Neuronal stem cell (in vitro differentiated cells): ENCODE results near the gene CENPP.

Source experiments
- DNase-seq: peaks from one replicate; pipeline ENCODE4 v3.0.0-alpha.2; 2013; ENCODE audit warnings: low spot score
- H2AFZ ChIP-seq: one replicate; pipeline ENCODE4 v1.6.1; 2013; ENCODE audit warnings: mild to moderate bottlenecking, low read length, inconsistent platforms
- H2AK5ac ChIP-seq: 2 replicates; pipeline ENCODE4 v1.6.1; 2013; ENCODE audit warnings: low read depth, mild to moderate bottlenecking, inconsistent platforms, low read length, moderate library complexity, mixed read lengths
- H2BK120ac ChIP-seq: 2 replicates; pipeline ENCODE4 v1.6.1; 2013; ENCODE audit warnings: low read depth, mild to moderate bottlenecking, inconsistent platforms, low read length, moderate library complexity, mixed read lengths
- H2BK12ac ChIP-seq: one replicate; pipeline ENCODE4 v1.6.1; 2013; ENCODE audit warnings: low read length, inconsistent platforms
- H2BK15ac ChIP-seq: 2 replicates; pipeline ENCODE4 v1.6.1; 2013; ENCODE audit warnings: mild to moderate bottlenecking, low read length, inconsistent platforms, mixed read lengths
- H2BK5ac ChIP-seq: one replicate; pipeline ENCODE4 v1.6.1; 2013; ENCODE audit warnings: inconsistent platforms, mild to moderate bottlenecking, low read length, moderate library complexity
- H3K14ac ChIP-seq: one replicate; pipeline ENCODE4 v1.6.1; 2013; ENCODE audit warnings: low read length, inconsistent platforms
- H3K18ac ChIP-seq: 2 replicates; pipeline ENCODE4 v1.6.1; 2013; ENCODE audit warnings: low read length, inconsistent platforms
- H3K23ac ChIP-seq: 2 replicates; pipeline ENCODE4 v1.6.1; 2013; ENCODE audit warnings: low read depth, mild to moderate bottlenecking, mixed read lengths, low read length, inconsistent platforms; ENCODE audit not compliant: poor library complexity
- H3K27ac ChIP-seq: replicated peaks from 3 replicates; pipeline ENCODE4 v1.5.1; 2013; ENCODE audit warnings: low read length, inconsistent platforms
- H3K27me3 ChIP-seq, 3 experiments: 2 replicates each; pipeline ENCODE4 v1.6.1; 2013; ENCODE audit warnings: low read length in 3 of 3, mild to moderate bottlenecking in 2 of 3, inconsistent platforms in 1 of 3, low read depth in 1 of 3, mixed read lengths in 1 of 3, moderate library complexity in 1 of 3; ENCODE audit not compliant: control insufficient read depth in 3 of 3, insufficient read depth in 3 of 3
- H3K36me3 ChIP-seq, 2 donors: replicated peaks in 1 of 2; 2 replicates each; pipeline ENCODE4 v1.6.1; 2013; ENCODE audit warnings: low read length in 2 of 2; ENCODE audit not compliant: control insufficient read depth in 2 of 2, insufficient read depth in 2 of 2
- H3K4ac ChIP-seq: 2 replicates; pipeline ENCODE4 v1.6.1; 2013; ENCODE audit warnings: inconsistent platforms, mild to moderate bottlenecking, low read length, moderate library complexity
- H3K4me1 ChIP-seq, 2 donors: 1 replicate in 1 of 2; 2 replicates in 1 of 2; pipeline ENCODE4 v1.6.1; 2013; ENCODE audit warnings: low read length in 2 of 2, low read depth in 1 of 2; ENCODE audit not compliant: control insufficient read depth in 2 of 2, insufficient read depth in 1 of 2
- H3K4me2 ChIP-seq: one replicate; pipeline ENCODE4 v1.6.1; 2013; ENCODE audit warnings: mild to moderate bottlenecking, low read length, inconsistent platforms; ENCODE audit not compliant: insufficient read depth, poor library complexity, severe bottlenecking
- H3K4me3 ChIP-seq, 2 donors: 2 replicates each; pipeline ENCODE4 v1.5.1; 2013; ENCODE audit warnings: low read length in 2 of 2, mild to moderate bottlenecking in 2 of 2, inconsistent platforms in 1 of 2, moderate library complexity in 1 of 2
- H3K79me1 ChIP-seq: one replicate; pipeline ENCODE4 v1.6.1; 2013; ENCODE audit warnings: low read depth, mild to moderate bottlenecking, inconsistent platforms, low read length, moderate library complexity
- H3K9ac ChIP-seq: one replicate; pipeline ENCODE4 v1.6.1; 2013; ENCODE audit warnings: mild to moderate bottlenecking, low read depth, low read length, inconsistent platforms; ENCODE audit not compliant: poor library complexity
- H3K9me3 ChIP-seq, 2 donors: replicated peaks in 1 of 2; 2 replicates each; pipeline versions ENCODE3 to v1.6.1; 2013; ENCODE audit warnings: low read length in 2 of 2, mild to moderate bottlenecking in 2 of 2, inconsistent platforms in 1 of 2, low read depth in 1 of 2, mixed read lengths in 1 of 2, moderate library complexity in 1 of 2; ENCODE audit not compliant: control insufficient read depth in 2 of 2, insufficient read depth in 1 of 2
- H4K8ac ChIP-seq: one replicate; pipeline ENCODE4 v1.6.1; 2013; ENCODE audit warnings: low read depth, mild to moderate bottlenecking, inconsistent platforms, low read length, moderate library complexity
- H4K91ac ChIP-seq: one replicate; pipeline ENCODE4 v1.6.1; 2013; ENCODE audit warnings: low read length, low read depth, mild to moderate bottlenecking, inconsistent platforms; ENCODE audit not compliant: poor library complexity
- WGBS, 2 donors: extraction: QIAGEN DNeasy Blood & Tissue Kit; methylation state at CpG; one replicate each; pipeline ENCODE4 v1.1.7; 2013; ENCODE audit warnings: missing lambda C conversion rate in 2 of 2, mixed read lengths in 1 of 2; ENCODE audit not compliant: insufficient read length in 2 of 2, insufficient replicate concordance in 1 of 2; ENCODE audit errors: extremely low coverage in 2 of 2; 5-methylcytosine and 5-hydroxymethylcytosine counted together

CENPP gene

GRCh38 chr9:92611621-92612285, 286.0 kb downstream of the CENPP start:
- H3K9me3 ChIP-seq, result no peaks in the 10 kb centered on the region
- H3K4me3 ChIP-seq, result no peak overlapping the region
- no peak overlapping the region for H2BK5ac ChIP-seq
- no peak for DNase-seq
- no peak overlapping the region for H2AK5ac ChIP-seq
- H3K4ac ChIP-seq, result no peak overlapping the region
- no peak overlapping the region for H4K91ac ChIP-seq
- no peak overlapping the region for H3K9ac ChIP-seq
- H4K8ac ChIP-seq, result peak overlapping the region; percentile 94
- peaks cover 10 to 64% of the 10 kb centered on the region in 2 donors for H3K36me3 ChIP-seq
- H3K4me2 ChIP-seq, result no peak overlapping the region
- WGBS, 2 donors, result no CpG with 5 or more reads among the region's 10 CpGs
- no peak overlapping the region for H2BK15ac ChIP-seq
- H3K27ac ChIP-seq, result no peak overlapping the region
- H2BK120ac ChIP-seq, result no peak overlapping the region
- H3K18ac ChIP-seq, result no peak overlapping the region
- no peak overlapping the region for H3K14ac ChIP-seq
- no peak overlapping the region for H2AFZ ChIP-seq
- H3K27me3 ChIP-seq, result no peaks in the 10 kb centered on the region
- peaks cover 12 to 14% of the 10 kb centered on the region in 2 donors for H3K4me1 ChIP-seq
- H3K23ac ChIP-seq, result no peak overlapping the region
- H2BK12ac ChIP-seq, result no peak overlapping the region
- H3K79me1 ChIP-seq, result no peaks in the 10 kb centered on the region

GRCh38 chr9:92612292-92612691, 286.5 kb downstream of the CENPP start:
- H3K27ac ChIP-seq, result no peak overlapping the region
- no peak overlapping the region for H2AFZ ChIP-seq
- H3K18ac ChIP-seq, result no peak overlapping the region
- no peak overlapping the region for H4K91ac ChIP-seq
- no peak overlapping the region for H2BK120ac ChIP-seq
- H3K4me1 ChIP-seq, result peaks cover 12 to 14% of the 10 kb centered on the region in 2 donors
- no peaks in the 10 kb centered on the region for H3K79me1 ChIP-seq
- H4K8ac ChIP-seq, result no peak overlapping the region
- H2BK5ac ChIP-seq, result no peak overlapping the region
- no CpG with 5 or more reads among the region's 5 CpGs for WGBS, 2 donors
- H2BK12ac ChIP-seq, result no peak overlapping the region
- no peaks in the 10 kb centered on the region for H3K27me3 ChIP-seq
- H3K4me3 ChIP-seq, result no peak overlapping the region
- no peak overlapping the region for H2BK15ac ChIP-seq
- H3K9ac ChIP-seq, result no peak overlapping the region
- no peak overlapping the region for H3K4me2 ChIP-seq
- H3K9me3 ChIP-seq, result no peaks in the 10 kb centered on the region
- H2AK5ac ChIP-seq, result no peak overlapping the region
- H3K36me3 ChIP-seq, result peaks cover 10 to 69% of the 10 kb centered on the region in 2 donors
- DNase-seq, result no peak
- H3K14ac ChIP-seq, result no peak overlapping the region
- H3K4ac ChIP-seq, result no peak overlapping the region
- no peak overlapping the region for H3K23ac ChIP-seq

DNA sequence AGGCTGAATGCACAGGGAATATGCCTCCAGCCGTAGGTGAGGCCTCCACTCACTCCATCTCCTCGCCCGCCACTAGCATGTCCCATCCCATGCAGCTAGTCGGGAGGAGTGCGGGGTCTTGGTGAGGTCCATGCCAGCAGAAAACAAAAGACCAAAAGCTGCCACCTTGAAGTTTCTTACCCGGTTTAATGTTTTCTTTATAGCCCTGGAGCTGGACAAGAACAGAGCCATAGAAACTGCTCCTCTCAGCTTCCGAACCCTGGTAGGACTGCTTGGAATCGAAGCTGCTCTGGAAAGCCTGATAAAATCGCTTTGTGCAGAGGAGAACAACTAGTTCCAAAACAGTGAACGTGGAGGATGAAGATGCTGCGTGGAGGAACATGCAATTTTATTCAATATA, 287.1 kb downstream of the CENPP start:
- H2BK120ac ChIP-seq, result no peak overlapping the region
- H3K4ac ChIP-seq, result no peak overlapping the region
- peaks cover 10 to 74% of the 10 kb centered on the region in 2 donors for H3K36me3 ChIP-seq
- no peak overlapping the region for H4K8ac ChIP-seq
- no peak overlapping the region for H2AK5ac ChIP-seq
- no peak for DNase-seq
- H3K18ac ChIP-seq, result no peak overlapping the region
- no peak overlapping the region for H4K91ac ChIP-seq
- no peak overlapping the region for H2BK5ac ChIP-seq
- H3K9me3 ChIP-seq, result no peaks in the 10 kb centered on the region
- no peak overlapping the region for H2AFZ ChIP-seq
- H3K9ac ChIP-seq, result no peak overlapping the region
- no peak overlapping the region for H3K23ac ChIP-seq
- H3K14ac ChIP-seq, result no peak overlapping the region
- H3K4me1 ChIP-seq, result peaks cover 12 to 14% of the 10 kb centered on the region in 2 donors
- H2BK15ac ChIP-seq, result no peak overlapping the region
- no peaks in the 10 kb centered on the region for H3K79me1 ChIP-seq
- H3K27ac ChIP-seq, result no peak overlapping the region
- H3K4me2 ChIP-seq, result no peak overlapping the region
- WGBS, 2 donors, result no CpG with 5 or more reads among the region's 11 CpGs
- no peak overlapping the region for H2BK12ac ChIP-seq
- no peaks in the 10 kb centered on the region for H3K27me3 ChIP-seq
- no peak overlapping the region for H3K4me3 ChIP-seq

- Histone ChIP-seq H2BK12ac (no peak overlapping the region), H2BK15ac (no peak overlapping the region), H2AFZ (no peak overlapping the region), H3K4me1 (peaks cover 10 to 12% of the 10 kb centered on the region in 2 donors), H3K4me2 (no peak overlapping the region), H3K4me3 (no peak overlapping the region), H2AK5ac (no peak overlapping the region), H2BK5ac (no peak overlapping the region), H4K8ac (no peak overlapping the region), H3K27ac (no peak overlapping the region), H3K9ac (no peak overlapping the region), H3K18ac (no peak overlapping the region), H2BK120ac (no peak overlapping the region), H3K36me3 (peaks cover 14 to 81% of the 10 kb centered on the region in 2 donors), H3K23ac (no peak overlapping the region), H3K14ac (no peak overlapping the region), H3K4ac (no peak overlapping the region), H3K9me3 (no peaks in the 10 kb centered on the region), H3K79me1 (no peaks in the 10 kb centered on the region), H3K27me3 (no peaks in the 10 kb centered on the region), H4K91ac (no peak overlapping the region)
- no CpG with 5 or more reads among the region's 23 CpGs for WGBS, 2 donors
- no peak for DNase-seq
Observed at GRCh38 chr9:92613268-92614122, 287.7 kb downstream of the CENPP start.
